K562 (cell line): Measurements from ENCODE around the gene PPARD. TPM values are rescaled to one million over a fixed set of nuclear protein-coding genes. Genes with fewer than 3 reads are reported as not detected.

Experiments
- ARID1B ChIP-seq: fragments of 450-650 bp; IDR thresholded peaks from 2 replicates; pipeline ENCODE4 v1.6.1; 2016; ENCODE audit warnings: antibody characterized with exemption, mild to moderate bottlenecking, inconsistent platforms
- DPF2 ChIP-seq: fragments of 450-650 bp; IDR thresholded peaks from 2 replicates; pipeline ENCODE4 v1.6.1; 2016
- EHMT2 ChIP-seq: fragments of 450-650 bp; IDR thresholded peaks from 2 replicates; pipeline ENCODE4 v1.6.1; 2018; ENCODE audit warnings: antibody characterized with exemption
- GATAD2A ChIP-seq: fragments of 450-650 bp; IDR thresholded peaks from 2 replicates; pipeline ENCODE4 v1.6.1; 2017
- HIVEP1 ChIP-seq: fragments of 250-450 bp; sonication (Bioruptor Pico); IDR thresholded peaks from 2 replicates; pipeline ENCODE4 v1.4.0; 2020; ENCODE audit warnings: mild to moderate bottlenecking
- JUN ChIP-seq, 2 experiments: sonication (generic) in 1 of 2; formaldehyde crosslinking in 1 of 2; IDR thresholded peaks; 2 replicates each; pipeline versions ENCODE4 v1.6.1 to v1.8.0; 2012 to 2022; ENCODE audit warnings: borderline replicate concordance in 2 of 2, mild to moderate bottlenecking in 2 of 2, improper control_type of control experiment in 1 of 2, low read depth in 1 of 2, low read length in 1 of 2, missing genetic modification reagents in 1 of 2
- KLF13 ChIP-seq: fragments of 450-650 bp; IDR thresholded peaks from 2 replicates; pipeline ENCODE4 v1.6.1; 2016; ENCODE audit warnings: missing genetic modification characterization, low read depth, mild to moderate bottlenecking, missing compliant biosample characterization, moderate library complexity, borderline replicate concordance
- MCM5 ChIP-seq: fragments of 450-650 bp; IDR thresholded peaks from 2 replicates; pipeline ENCODE4 v1.6.1; 2016; ENCODE audit warnings: low read depth
- SOX6 ChIP-seq: fragments of 450-650 bp; IDR thresholded peaks from 2 replicates; pipeline ENCODE4 v1.6.1; 2014; ENCODE audit warnings: mild to moderate bottlenecking
- SP2 ChIP-seq: IDR thresholded peaks from 2 replicates; pipeline ENCODE4 v1.6.1; 2011; ENCODE audit warnings: mild to moderate bottlenecking, low read depth, low read length, moderate library complexity; ENCODE audit not compliant: poor library complexity, severe bottlenecking; ENCODE audit errors: extremely low read depth
- ZFP36 ChIP-seq: fragments of 150-350 bp; IDR thresholded peaks from 2 replicates; pipeline ENCODE4 v1.6.1; 2018; ENCODE audit warnings: low read length, low read depth; ENCODE audit not compliant: partially characterized antibody
- polyA plus RNA-seq, 8 experiments: library from polyadenylated mRNA; depleted of rRNA in 4 of 8; stranded (reverse) in 5 of 8; unstranded in 3 of 8; fragments of >200 nt; fragmentation: Nextera tagmentation in 2 of 8; fragmentation: Illumina TruSeq in 1 of 8; extraction: Ambion mirVana in 2 of 8; extraction: Trizol in 1 of 8; gene quantifications; 2 replicates each; pipeline versions ENCODE4 v1.2.1 to v1.2.3, GENCODE V29; 2011 to 2014; ENCODE audit warnings: inconsistent platforms in 1 of 8, missing spikeins in 1 of 8
- total RNA-seq, 7 experiments: library from RNA; depleted of rRNA in 6 of 7; stranded (reverse); fragments of >200 nt in 6 of 7; fragmentation: Illumina TruSeq in 2 of 7; extraction: Trizol in 2 of 7; gene quantifications; 2 replicates each; pipeline versions ENCODE4 v1.2.1 to v1.2.3, GENCODE V29; 2011 to 2021; ENCODE audit warnings: low replicate concordance in 1 of 7
- TF ChIP-seq, protein P1 (sequence below): fragments of 150-350 bp; IDR thresholded peaks from 2 replicates; pipeline ENCODE4 v1.6.1; 2014; ENCODE audit warnings: low read depth, mild to moderate bottlenecking, low read length, borderline replicate concordance
- TF ChIP-seq, protein P2 (sequence below): fragments of 450-650 bp; formaldehyde crosslinking; IDR thresholded peaks from 2 replicates; pipeline ENCODE4 v1.4.0; 2020; ENCODE audit warnings: mild to moderate bottlenecking, mixed read lengths
- TF ChIP-seq, protein P3 (sequence below): fragments of 450-650 bp; formaldehyde crosslinking; IDR thresholded peaks from 2 replicates; pipeline ENCODE4 v1.4.0; 2020; ENCODE audit warnings: mild to moderate bottlenecking, moderate library complexity
- TF ChIP-seq, protein P4 (sequence below), 2 experiments: IDR thresholded peaks; 2 replicates each; pipeline ENCODE4 v1.6.1; 2012; ENCODE audit warnings: improper control_type of control experiment in 2 of 2, low read depth in 2 of 2, low read length in 2 of 2, borderline replicate concordance in 1 of 2
- TF ChIP-seq, protein P5 (sequence below): IDR thresholded peaks from 2 replicates; pipeline ENCODE4 v1.6.1; 2012; ENCODE audit warnings: low read depth, low read length, improper control_type of control experiment, borderline replicate concordance

PPARD gene
- total and polyA plus RNA-seq, 9 of the 15 experiments (the other 6 are each of a cell fraction or from before 2014, with no cell fraction given), result 0.14 to 13.2 (median 3.8) TPM

DNA sequence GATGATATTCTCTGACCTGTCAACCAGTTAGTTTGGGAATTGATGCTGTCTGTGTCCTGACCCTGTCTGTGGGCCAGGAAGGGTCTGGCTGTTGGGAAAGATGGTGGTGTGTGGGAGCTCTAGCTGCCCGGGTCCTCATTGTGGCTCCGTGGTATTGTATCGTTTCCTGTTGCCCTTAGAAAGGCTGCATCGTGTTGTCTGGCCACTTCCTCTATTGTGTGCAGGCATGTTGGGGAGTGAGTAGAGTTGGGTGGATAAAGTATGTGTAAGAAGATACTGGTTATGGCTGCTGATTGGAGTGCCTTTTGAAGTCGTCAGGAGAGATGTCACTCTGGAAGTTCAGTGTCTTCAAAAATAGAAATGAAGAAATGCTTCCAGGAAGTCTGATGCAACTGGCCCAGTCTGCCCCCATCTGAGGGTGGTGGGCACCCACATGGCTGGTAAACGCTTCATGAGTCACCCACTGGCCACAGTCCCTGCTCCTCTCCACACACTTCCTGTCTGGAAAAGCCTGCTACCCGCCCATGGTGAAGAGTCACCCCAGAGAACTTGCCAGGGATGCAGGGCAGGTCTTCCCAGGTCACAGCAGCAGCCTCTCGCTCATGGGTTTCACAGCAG is 27.9 kb downstream of the PPARD start (continued):
- TF ChIP-seq JUN (IDR thresholded peaks at IDR 0.05; ENCODE audit: borderline replicate concordance, low read depth, low read length), result peak; percentile 59; the same call in 1 of the 2 replicates
- no peak for TF ChIP-seq JUN (CRISPR knock-in tag; IDR thresholded peaks at IDR 0.05; ENCODE audit: borderline replicate concordance)
- peak; percentile 56; the same call in 1 of the 2 replicates for TF ChIP-seq EHMT2
- TF ChIP-seq ARID1B, result peak; percentile 53; the same call in 1 of the 2 replicates
- TF ChIP-seq, protein P1, sequence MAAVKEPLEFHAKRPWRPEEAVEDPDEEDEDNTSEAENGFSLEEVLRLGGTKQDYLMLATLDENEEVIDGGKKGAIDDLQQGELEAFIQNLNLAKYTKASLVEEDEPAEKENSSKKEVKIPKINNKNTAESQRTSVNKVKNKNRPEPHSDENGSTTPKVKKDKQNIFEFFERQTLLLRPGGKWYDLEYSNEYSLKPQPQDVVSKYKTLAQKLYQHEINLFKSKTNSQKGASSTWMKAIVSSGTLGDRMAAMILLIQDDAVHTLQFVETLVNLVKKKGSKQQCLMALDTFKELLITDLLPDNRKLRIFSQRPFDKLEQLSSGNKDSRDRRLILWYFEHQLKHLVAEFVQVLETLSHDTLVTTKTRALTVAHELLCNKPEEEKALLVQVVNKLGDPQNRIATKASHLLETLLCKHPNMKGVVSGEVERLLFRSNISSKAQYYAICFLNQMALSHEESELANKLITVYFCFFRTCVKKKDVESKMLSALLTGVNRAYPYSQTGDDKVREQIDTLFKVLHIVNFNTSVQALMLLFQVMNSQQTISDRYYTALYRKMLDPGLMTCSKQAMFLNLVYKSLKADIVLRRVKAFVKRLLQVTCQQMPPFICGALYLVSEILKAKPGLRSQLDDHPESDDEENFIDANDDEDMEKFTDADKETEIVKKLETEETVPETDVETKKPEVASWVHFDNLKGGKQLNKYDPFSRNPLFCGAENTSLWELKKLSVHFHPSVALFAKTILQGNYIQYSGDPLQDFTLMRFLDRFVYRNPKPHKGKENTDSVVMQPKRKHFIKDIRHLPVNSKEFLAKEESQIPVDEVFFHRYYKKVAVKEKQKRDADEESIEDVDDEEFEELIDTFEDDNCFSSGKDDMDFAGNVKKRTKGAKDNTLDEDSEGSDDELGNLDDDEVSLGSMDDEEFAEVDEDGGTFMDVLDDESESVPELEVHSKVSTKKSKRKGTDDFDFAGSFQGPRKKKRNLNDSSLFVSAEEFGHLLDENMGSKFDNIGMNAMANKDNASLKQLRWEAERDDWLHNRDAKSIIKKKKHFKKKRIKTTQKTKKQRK, result no peak
- TF ChIP-seq, protein P2, sequence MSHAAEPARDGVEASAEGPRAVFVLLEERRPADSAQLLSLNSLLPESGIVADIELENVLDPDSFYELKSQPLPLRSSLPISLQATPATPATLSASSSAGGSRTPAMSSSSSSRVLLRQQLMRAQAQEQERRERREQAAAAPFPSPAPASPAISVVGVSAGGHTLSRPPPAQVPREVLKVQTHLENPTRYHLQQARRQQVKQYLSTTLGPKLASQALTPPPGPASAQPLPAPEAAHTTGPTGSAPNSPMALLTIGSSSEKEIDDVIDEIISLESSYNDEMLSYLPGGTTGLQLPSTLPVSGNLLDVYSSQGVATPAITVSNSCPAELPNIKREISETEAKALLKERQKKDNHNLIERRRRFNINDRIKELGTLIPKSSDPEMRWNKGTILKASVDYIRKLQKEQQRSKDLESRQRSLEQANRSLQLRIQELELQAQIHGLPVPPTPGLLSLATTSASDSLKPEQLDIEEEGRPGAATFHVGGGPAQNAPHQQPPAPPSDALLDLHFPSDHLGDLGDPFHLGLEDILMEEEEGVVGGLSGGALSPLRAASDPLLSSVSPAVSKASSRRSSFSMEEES (CRISPR knock-in tag), result no peak
- TF ChIP-seq KLF13, result no peak
- no peak for TF ChIP-seq MCM5
- TF ChIP-seq HIVEP1 (CRISPR knock-in tag), result no peak
- TF ChIP-seq, protein P3, sequence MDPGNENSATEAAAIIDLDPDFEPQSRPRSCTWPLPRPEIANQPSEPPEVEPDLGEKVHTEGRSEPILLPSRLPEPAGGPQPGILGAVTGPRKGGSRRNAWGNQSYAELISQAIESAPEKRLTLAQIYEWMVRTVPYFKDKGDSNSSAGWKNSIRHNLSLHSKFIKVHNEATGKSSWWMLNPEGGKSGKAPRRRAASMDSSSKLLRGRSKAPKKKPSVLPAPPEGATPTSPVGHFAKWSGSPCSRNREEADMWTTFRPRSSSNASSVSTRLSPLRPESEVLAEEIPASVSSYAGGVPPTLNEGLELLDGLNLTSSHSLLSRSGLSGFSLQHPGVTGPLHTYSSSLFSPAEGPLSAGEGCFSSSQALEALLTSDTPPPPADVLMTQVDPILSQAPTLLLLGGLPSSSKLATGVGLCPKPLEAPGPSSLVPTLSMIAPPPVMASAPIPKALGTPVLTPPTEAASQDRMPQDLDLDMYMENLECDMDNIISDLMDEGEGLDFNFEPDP, result no peak
- no peak for TF ChIP-seq ZFP36
- peak; percentile 6; the same call in 1 of the 2 replicates for TF ChIP-seq GATAD2A
- peak; percentile 45; the same call in 1 of the 2 replicates for TF ChIP-seq SOX6
- TF ChIP-seq, protein P4, sequence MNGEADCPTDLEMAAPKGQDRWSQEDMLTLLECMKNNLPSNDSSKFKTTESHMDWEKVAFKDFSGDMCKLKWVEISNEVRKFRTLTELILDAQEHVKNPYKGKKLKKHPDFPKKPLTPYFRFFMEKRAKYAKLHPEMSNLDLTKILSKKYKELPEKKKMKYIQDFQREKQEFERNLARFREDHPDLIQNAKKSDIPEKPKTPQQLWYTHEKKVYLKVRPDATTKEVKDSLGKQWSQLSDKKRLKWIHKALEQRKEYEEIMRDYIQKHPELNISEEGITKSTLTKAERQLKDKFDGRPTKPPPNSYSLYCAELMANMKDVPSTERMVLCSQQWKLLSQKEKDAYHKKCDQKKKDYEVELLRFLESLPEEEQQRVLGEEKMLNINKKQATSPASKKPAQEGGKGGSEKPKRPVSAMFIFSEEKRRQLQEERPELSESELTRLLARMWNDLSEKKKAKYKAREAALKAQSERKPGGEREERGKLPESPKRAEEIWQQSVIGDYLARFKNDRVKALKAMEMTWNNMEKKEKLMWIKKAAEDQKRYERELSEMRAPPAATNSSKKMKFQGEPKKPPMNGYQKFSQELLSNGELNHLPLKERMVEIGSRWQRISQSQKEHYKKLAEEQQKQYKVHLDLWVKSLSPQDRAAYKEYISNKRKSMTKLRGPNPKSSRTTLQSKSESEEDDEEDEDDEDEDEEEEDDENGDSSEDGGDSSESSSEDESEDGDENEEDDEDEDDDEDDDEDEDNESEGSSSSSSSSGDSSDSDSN (IDR thresholded peaks at IDR 0.05; ENCODE audit: borderline replicate concordance in 1 of 2, low read depth in 2 of 2, low read length in 2 of 2), result no peak
- TF ChIP-seq, protein P5, sequence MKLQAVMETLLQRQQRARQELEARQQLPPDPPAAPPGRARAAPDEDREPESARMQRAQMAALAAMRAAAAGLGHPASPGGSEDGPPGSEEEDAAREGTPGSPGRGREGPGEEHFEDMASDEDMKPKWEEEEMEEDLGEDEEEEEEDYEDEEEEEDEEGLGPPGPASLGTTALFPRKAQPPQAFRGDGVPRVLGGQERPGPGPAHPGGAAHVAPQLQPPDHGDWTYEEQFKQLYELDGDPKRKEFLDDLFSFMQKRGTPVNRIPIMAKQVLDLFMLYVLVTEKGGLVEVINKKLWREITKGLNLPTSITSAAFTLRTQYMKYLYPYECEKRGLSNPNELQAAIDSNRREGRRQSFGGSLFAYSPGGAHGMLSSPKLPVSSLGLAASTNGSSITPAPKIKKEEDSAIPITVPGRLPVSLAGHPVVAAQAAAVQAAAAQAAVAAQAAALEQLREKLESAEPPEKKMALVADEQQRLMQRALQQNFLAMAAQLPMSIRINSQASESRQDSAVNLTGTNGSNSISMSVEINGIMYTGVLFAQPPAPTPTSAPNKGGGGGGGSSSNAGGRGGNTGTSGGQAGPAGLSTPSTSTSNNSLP, result no peak
- no peak for TF ChIP-seq SP2
- TF ChIP-seq DPF2, result peak; percentile 35; the same call in 1 of the 2 replicates
